WTC11 (cell line): ENCODE results near the gene HECTD4. TPM values are rescaled to one million over a fixed set of nuclear protein-coding genes. Genes with fewer than 3 reads are reported as not detected.
A peak's percentile ranks its signal among the peaks of the same experiment; 100 is the strongest.

Experiments
- ATAC-seq: fragments of 200-7000 bp; cut with Tn5 transposase; 2 replicates; pipeline ENCODE4 v1.10.0; 2021; ENCODE audit warnings: mild to moderate bottlenecking, moderate library complexity
- CTCF ChIA-PET: fragments of 300-600 bp; sonication (Branson Sonifier 250); formaldehyde crosslinking; loops from one replicate; lab custom pipeline; 2021; ENCODE audit warnings: antibody characterized with exemption; lab: Charles Lee
- POLR2A ChIA-PET: fragments of 350-600 bp; sonication (Branson Sonifier 250); formaldehyde crosslinking; loops from one replicate; lab custom pipeline; 2021; ENCODE audit warnings: antibody characterized with exemption; lab: Charles Lee
- DNase-seq: peaks from one replicate; pipeline ENCODE4 v3.0.0; 2021; ENCODE audit warnings: low spot score
- H3K27ac Mint-ChIP-seq: 2 replicates; pipeline ENCODE4 v1.8.0; 2021; ENCODE audit warnings: mixed read lengths
- H3K27me3 Mint-ChIP-seq: 2 replicates; pipeline ENCODE4 v1.8.0; 2021; ENCODE audit warnings: low read depth, mild to moderate bottlenecking, moderate library complexity, mixed read lengths
- H3K36me3 Mint-ChIP-seq: 2 replicates; pipeline ENCODE4 v1.8.0; 2021; ENCODE audit warnings: mixed read lengths
- H3K4me1 Mint-ChIP-seq: 2 replicates; pipeline ENCODE4 v1.8.0; 2022; ENCODE audit warnings: mixed read lengths
- H3K4me3 Mint-ChIP-seq: 2 replicates; pipeline ENCODE4 v1.8.0; 2021; ENCODE audit warnings: mild to moderate bottlenecking, moderate library complexity, mixed read lengths
- H3K9me3 Mint-ChIP-seq: 2 replicates; pipeline ENCODE4 v1.8.0; 2021; ENCODE audit warnings: mixed read lengths
- ATF1 ChIP-seq: sonication (generic); formaldehyde crosslinking; IDR thresholded peaks from 2 replicates; pipeline ENCODE4 v1.8.1; 2023; ENCODE audit warnings: mild to moderate bottlenecking, moderate library complexity, missing genetic modification reagents
- ELF4 ChIP-seq: sonication (generic); formaldehyde crosslinking; IDR thresholded peaks from 2 replicates; pipeline ENCODE4 v1.8.1; 2022; ENCODE audit warnings: low read depth, mild to moderate bottlenecking, moderate library complexity, missing genetic modification reagents
- ESRRA ChIP-seq: sonication (generic); formaldehyde crosslinking; IDR thresholded peaks from 2 replicates; pipeline ENCODE4 v1.8.1; 2022; ENCODE audit warnings: mild to moderate bottlenecking, missing genetic modification reagents, borderline replicate concordance
- GTF2I ChIP-seq: fragments of 250-450 bp; sonication (Bioruptor Pico); conservative IDR thresholded peaks from 2 replicates; pipeline ENCODE4 v1.4.0; 2021; ENCODE audit warnings: mild to moderate bottlenecking
- HMGA2 ChIP-seq: fragments of 250-450 bp; sonication (Bioruptor Pico); IDR thresholded peaks from 2 replicates; pipeline ENCODE4 v1.4.0; 2021; ENCODE audit warnings: mild to moderate bottlenecking, moderate library complexity
- NR2C2 ChIP-seq: sonication (generic); formaldehyde crosslinking; IDR thresholded peaks from 2 replicates; pipeline ENCODE4 v1.8.0; 2022; ENCODE audit warnings: mild to moderate bottlenecking, missing genetic modification reagents
- PRRX2 ChIP-seq: fragments of 250-450 bp; sonication (Bioruptor Pico); IDR thresholded peaks from 2 replicates; pipeline ENCODE4 v1.8.0; 2021; ENCODE audit warnings: mild to moderate bottlenecking
- TEAD4 ChIP-seq: sonication (generic); formaldehyde crosslinking; IDR thresholded peaks from 2 replicates; pipeline ENCODE4 v1.8.0; 2022; ENCODE audit warnings: mild to moderate bottlenecking, missing genetic modification reagents
- TP53 ChIP-seq: sonication (generic); formaldehyde crosslinking; IDR thresholded peaks from 2 replicates; pipeline ENCODE4 v1.8.1; 2023; ENCODE audit warnings: mild to moderate bottlenecking, missing genetic modification reagents
- ZNF219 ChIP-seq: sonication (generic); formaldehyde crosslinking; IDR thresholded peaks from 2 replicates; pipeline ENCODE4 v1.8.0; 2023; ENCODE audit warnings: missing genetic modification reagents, mild to moderate bottlenecking, borderline replicate concordance
- total RNA-seq: library from RNA; stranded (reverse); gene quantifications from 3 replicates; pipeline ENCODE4 v1.2.3, GENCODE V29; 2021
- TF ChIP-seq, protein P1 (sequence below): sonication (generic); formaldehyde crosslinking; IDR thresholded peaks from 2 replicates; pipeline ENCODE4 v1.8.0; 2023; ENCODE audit warnings: missing genetic modification reagents
- TF ChIP-seq, protein P2 (sequence below): sonication (generic); formaldehyde crosslinking; IDR thresholded peaks from 2 replicates; pipeline ENCODE4 v1.8.0; 2022; ENCODE audit warnings: mild to moderate bottlenecking, missing genetic modification reagents
- TF ChIP-seq, protein P3 (sequence below): sonication (generic); formaldehyde crosslinking; IDR thresholded peaks from 2 replicates; pipeline ENCODE4 v1.8.1; 2023; ENCODE audit warnings: mild to moderate bottlenecking, missing genetic modification reagents, moderate library complexity
- TF ChIP-seq, protein P4 (sequence below): sonication (generic); formaldehyde crosslinking; conservative IDR thresholded peaks from 2 replicates; pipeline ENCODE4 v1.8.1; 2022; ENCODE audit warnings: mild to moderate bottlenecking, missing genetic modification reagents
- TF ChIP-seq, protein P5 (sequence below): sonication (generic); formaldehyde crosslinking; IDR thresholded peaks from 2 replicates; pipeline ENCODE4 v1.8.0; 2022; ENCODE audit warnings: missing genetic modification reagents
- TF ChIP-seq, protein P6 (sequence below): fragments of 200-600 bp; IDR thresholded peaks from 2 replicates; pipeline ENCODE4 v1.8.0; 2022; ENCODE audit warnings: antibody characterized with exemption
- TF ChIP-seq, protein P7 (sequence below): sonication (generic); formaldehyde crosslinking; conservative IDR thresholded peaks from 2 replicates; pipeline ENCODE4 v1.8.1; 2023; ENCODE audit warnings: mild to moderate bottlenecking, low read depth, missing genetic modification reagents, moderate library complexity
- TF ChIP-seq, protein P8 (sequence below): fragments of 250-450 bp; sonication (Bioruptor Pico); IDR thresholded peaks from 2 replicates; pipeline ENCODE4 v2.1.2; 2022; ENCODE audit warnings: mild to moderate bottlenecking, moderate library complexity
- TF ChIP-seq, protein P9 (sequence below): sonication (generic); formaldehyde crosslinking; IDR thresholded peaks from 2 replicates; pipeline ENCODE4 v1.8.1; 2023; ENCODE audit warnings: mild to moderate bottlenecking, missing genetic modification reagents

The HECTD4 gene
- total RNA-seq, 1 experiment from 2014 or later, result 31.7 TPM

DNA sequence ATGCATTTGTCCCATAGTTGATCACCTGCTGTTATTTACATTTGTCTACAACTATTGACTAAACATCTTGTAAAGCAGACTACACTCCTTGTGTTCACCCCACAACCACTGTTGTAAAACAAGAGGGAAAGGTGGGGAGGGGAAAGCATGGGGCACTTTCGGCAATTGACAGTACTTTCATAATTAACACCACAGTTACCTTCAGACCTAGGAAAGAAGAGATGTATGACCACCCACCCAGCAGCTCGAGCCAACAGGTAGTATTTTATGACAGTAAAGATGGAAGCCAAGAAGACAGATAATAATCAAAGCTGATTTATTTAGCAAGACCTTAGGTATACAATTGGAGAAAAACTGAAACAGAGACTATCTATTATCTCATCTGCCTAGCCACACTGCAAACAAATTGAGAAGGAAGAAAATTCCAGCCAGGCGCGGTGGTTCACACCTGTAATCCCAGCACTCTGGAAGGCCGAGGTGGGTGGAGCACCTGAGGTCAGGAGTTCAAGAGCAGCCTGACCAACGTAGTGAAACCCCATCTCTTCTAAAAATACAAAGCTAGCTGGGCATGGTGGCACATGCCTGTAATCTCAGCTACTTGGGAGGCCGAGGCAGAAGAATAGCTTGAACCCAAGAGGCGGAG lies 11.2 kb downstream of the HECTD4 start (continued):
- no peak for TF ChIP-seq ESRRA (CRISPR knock-in tag)
- TF ChIP-seq, protein P1, sequence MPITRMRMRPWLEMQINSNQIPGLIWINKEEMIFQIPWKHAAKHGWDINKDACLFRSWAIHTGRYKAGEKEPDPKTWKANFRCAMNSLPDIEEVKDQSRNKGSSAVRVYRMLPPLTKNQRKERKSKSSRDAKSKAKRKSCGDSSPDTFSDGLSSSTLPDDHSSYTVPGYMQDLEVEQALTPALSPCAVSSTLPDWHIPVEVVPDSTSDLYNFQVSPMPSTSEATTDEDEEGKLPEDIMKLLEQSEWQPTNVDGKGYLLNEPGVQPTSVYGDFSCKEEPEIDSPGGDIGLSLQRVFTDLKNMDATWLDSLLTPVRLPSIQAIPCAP (CRISPR knock-in tag), result no peak
- no peak for TF ChIP-seq PRRX2 (CRISPR knock-in tag)
- TF ChIP-seq, protein P2, sequence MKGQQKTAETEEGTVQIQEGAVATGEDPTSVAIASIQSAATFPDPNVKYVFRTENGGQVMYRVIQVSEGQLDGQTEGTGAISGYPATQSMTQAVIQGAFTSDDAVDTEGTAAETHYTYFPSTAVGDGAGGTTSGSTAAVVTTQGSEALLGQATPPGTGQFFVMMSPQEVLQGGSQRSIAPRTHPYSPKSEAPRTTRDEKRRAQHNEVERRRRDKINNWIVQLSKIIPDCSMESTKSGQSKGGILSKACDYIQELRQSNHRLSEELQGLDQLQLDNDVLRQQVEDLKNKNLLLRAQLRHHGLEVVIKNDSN (CRISPR knock-in tag), result no peak
- TF ChIP-seq HMGA2 (CRISPR knock-in tag), result no peak

DNA sequence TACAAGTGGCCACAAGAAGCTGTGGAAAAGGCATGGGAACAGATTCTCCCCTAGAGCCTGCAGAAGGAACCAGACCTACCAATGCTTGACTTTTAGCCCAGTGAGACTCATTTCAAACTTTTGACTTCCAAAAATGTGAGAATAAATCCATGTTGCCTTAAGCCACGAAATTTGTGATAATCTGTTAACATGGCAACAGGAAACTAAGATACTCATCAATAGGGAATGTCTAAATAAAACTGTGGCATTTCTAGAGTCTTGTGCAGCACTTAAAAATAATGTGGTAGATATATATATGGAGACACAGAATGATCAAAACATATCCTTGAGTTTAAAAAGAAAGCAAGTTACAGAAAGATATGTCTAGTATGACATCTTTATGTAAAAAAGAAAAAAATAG lies 12.0 kb downstream of the HECTD4 start:
- CTCF ChIA-PET, result interaction anchor here (0.5 kb wide), 1 partner anchor 31 kb away, joined by 4 read pairs; no protein-coding TSS in a partner anchor
- H3K27ac Mint-ChIP-seq, result peak overlapping the region; percentile 26
- peaks cover 4% of the 10 kb centered on the region for H3K9me3 Mint-ChIP-seq
- POLR2A ChIA-PET, result no interaction called here
- ATAC-seq (no peak), DNase-seq (no peak)
- H3K27me3 Mint-ChIP-seq, result no peaks in the 10 kb centered on the region
- H3K4me1 Mint-ChIP-seq, result peaks cover 14% of the 10 kb centered on the region
- H3K36me3 Mint-ChIP-seq, result no peaks in the 10 kb centered on the region
- H3K4me3 Mint-ChIP-seq, result no peak overlapping the region
- TF ChIP-seq NR2C2, result no peak

DNA sequence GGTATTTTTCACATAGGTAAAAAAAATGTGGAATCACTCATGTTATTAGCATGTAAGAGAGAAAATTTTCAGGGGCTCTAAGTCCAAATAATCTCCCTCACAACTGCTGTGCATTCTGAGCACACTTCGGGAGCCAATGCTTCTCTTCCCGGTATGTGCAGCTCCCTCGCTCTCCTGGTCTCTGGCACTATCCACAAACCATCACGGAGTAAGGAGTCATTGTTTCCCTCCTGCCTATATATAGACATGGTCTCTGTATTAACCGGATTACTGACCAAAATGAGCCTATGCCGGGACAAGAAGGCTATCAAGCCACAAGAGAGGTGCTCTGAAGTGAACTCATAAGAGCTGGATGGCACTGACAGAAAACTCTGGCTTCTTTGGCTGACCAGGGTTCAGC lies 13.4 kb downstream of the HECTD4 start:
- DNase-seq (no peak), ATAC-seq (peak; percentile 26)
- H3K27ac Mint-ChIP-seq, result no peak overlapping the region
- no peaks in the 10 kb centered on the region for H3K36me3 Mint-ChIP-seq
- ChIA-PET POLR2A (no interaction called here), CTCF (interaction anchor here (1.5 kb wide), 1 partner anchor 171 kb away, joined by 7 read pairs; no protein-coding TSS in a partner anchor)
- H3K4me1 Mint-ChIP-seq, result peaks cover 11% of the 10 kb centered on the region
- no peaks in the 10 kb centered on the region for H3K9me3 Mint-ChIP-seq
- H3K27me3 Mint-ChIP-seq, result no peaks in the 10 kb centered on the region
- H3K4me3 Mint-ChIP-seq, result no peak overlapping the region
- TF ChIP-seq, protein P3, sequence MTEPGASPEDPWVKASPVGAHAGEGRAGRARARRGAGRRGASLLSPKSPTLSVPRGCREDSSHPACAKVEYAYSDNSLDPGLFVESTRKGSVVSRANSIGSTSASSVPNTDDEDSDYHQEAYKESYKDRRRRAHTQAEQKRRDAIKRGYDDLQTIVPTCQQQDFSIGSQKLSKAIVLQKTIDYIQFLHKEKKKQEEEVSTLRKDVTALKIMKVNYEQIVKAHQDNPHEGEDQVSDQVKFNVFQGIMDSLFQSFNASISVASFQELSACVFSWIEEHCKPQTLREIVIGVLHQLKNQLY, result no peak
- TF ChIP-seq, protein P4, sequence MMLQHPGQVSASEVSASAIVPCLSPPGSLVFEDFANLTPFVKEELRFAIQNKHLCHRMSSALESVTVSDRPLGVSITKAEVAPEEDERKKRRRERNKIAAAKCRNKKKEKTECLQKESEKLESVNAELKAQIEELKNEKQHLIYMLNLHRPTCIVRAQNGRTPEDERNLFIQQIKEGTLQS, result no peak
- TF ChIP-seq, protein P5, sequence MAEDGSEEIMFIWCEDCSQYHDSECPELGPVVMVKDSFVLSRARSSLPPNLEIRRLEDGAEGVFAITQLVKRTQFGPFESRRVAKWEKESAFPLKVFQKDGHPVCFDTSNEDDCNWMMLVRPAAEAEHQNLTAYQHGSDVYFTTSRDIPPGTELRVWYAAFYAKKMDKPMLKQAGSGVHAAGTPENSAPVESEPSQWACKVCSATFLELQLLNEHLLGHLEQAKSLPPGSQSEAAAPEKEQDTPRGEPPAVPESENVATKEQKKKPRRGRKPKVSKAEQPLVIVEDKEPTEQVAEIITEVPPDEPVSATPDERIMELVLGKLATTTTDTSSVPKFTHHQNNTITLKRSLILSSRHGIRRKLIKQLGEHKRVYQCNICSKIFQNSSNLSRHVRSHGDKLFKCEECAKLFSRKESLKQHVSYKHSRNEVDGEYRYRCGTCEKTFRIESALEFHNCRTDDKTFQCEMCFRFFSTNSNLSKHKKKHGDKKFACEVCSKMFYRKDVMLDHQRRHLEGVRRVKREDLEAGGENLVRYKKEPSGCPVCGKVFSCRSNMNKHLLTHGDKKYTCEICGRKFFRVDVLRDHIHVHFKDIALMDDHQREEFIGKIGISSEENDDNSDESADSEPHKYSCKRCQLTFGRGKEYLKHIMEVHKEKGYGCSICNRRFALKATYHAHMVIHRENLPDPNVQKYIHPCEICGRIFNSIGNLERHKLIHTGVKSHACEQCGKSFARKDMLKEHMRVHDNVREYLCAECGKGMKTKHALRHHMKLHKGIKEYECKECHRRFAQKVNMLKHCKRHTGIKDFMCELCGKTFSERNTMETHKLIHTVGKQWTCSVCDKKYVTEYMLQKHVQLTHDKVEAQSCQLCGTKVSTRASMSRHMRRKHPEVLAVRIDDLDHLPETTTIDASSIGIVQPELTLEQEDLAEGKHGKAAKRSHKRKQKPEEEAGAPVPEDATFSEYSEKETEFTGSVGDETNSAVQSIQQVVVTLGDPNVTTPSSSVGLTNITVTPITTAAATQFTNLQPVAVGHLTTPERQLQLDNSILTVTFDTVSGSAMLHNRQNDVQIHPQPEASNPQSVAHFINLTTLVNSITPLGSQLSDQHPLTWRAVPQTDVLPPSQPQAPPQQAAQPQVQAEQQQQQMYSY (CRISPR knock-in tag), result no peak
- TF ChIP-seq ELF4 (CRISPR knock-in tag) (no peak), TEAD4 (CRISPR knock-in tag) (no peak), ATF1 (CRISPR knock-in tag) (no peak), ZNF219 (CRISPR knock-in tag) (no peak), TP53 (CRISPR knock-in tag) (no peak), GTF2I (CRISPR knock-in tag) (no peak)
- TF ChIP-seq, protein P6, sequence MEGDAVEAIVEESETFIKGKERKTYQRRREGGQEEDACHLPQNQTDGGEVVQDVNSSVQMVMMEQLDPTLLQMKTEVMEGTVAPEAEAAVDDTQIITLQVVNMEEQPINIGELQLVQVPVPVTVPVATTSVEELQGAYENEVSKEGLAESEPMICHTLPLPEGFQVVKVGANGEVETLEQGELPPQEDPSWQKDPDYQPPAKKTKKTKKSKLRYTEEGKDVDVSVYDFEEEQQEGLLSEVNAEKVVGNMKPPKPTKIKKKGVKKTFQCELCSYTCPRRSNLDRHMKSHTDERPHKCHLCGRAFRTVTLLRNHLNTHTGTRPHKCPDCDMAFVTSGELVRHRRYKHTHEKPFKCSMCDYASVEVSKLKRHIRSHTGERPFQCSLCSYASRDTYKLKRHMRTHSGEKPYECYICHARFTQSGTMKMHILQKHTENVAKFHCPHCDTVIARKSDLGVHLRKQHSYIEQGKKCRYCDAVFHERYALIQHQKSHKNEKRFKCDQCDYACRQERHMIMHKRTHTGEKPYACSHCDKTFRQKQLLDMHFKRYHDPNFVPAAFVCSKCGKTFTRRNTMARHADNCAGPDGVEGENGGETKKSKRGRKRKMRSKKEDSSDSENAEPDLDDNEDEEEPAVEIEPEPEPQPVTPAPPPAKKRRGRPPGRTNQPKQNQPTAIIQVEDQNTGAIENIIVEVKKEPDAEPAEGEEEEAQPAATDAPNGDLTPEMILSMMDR, result no peak
- TF ChIP-seq, protein P7, sequence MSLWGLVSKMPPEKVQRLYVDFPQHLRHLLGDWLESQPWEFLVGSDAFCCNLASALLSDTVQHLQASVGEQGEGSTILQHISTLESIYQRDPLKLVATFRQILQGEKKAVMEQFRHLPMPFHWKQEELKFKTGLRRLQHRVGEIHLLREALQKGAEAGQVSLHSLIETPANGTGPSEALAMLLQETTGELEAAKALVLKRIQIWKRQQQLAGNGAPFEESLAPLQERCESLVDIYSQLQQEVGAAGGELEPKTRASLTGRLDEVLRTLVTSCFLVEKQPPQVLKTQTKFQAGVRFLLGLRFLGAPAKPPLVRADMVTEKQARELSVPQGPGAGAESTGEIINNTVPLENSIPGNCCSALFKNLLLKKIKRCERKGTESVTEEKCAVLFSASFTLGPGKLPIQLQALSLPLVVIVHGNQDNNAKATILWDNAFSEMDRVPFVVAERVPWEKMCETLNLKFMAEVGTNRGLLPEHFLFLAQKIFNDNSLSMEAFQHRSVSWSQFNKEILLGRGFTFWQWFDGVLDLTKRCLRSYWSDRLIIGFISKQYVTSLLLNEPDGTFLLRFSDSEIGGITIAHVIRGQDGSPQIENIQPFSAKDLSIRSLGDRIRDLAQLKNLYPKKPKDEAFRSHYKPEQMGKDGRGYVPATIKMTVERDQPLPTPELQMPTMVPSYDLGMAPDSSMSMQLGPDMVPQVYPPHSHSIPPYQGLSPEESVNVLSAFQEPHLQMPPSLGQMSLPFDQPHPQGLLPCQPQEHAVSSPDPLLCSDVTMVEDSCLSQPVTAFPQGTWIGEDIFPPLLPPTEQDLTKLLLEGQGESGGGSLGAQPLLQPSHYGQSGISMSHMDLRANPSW (CRISPR knock-in tag), result no peak
- TF ChIP-seq, protein P8, sequence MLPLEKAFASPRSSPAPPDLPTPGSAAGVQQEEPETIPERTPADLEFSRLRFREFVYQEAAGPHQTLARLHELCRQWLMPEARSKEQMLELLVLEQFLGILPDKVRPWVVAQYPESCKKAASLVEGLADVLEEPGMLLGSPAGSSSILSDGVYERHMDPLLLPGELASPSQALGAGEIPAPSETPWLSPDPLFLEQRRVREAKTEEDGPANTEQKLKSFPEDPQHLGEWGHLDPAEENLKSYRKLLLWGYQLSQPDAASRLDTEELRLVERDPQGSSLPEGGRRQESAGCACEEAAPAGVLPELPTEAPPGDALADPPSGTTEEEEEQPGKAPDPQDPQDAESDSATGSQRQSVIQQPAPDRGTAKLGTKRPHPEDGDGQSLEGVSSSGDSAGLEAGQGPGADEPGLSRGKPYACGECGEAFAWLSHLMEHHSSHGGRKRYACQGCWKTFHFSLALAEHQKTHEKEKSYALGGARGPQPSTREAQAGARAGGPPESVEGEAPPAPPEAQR (CRISPR knock-in tag), result no peak
- TF ChIP-seq, protein P9, sequence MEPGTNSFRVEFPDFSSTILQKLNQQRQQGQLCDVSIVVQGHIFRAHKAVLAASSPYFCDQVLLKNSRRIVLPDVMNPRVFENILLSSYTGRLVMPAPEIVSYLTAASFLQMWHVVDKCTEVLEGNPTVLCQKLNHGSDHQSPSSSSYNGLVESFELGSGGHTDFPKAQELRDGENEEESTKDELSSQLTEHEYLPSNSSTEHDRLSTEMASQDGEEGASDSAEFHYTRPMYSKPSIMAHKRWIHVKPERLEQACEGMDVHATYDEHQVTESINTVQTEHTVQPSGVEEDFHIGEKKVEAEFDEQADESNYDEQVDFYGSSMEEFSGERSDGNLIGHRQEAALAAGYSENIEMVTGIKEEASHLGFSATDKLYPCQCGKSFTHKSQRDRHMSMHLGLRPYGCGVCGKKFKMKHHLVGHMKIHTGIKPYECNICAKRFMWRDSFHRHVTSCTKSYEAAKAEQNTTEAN (CRISPR knock-in tag), result no peak
